Loucy (cell line): Measurements from ENCODE around the gene CHST11.

Source experiments
- CTCF ChIP-seq: fragments of 200-600 bp; sonication (generic); conservative IDR thresholded peaks from 2 replicates; pipeline ENCODE4 v1.5.1; 2014; ENCODE audit warnings: mild to moderate bottlenecking, antibody characterized with exemption, low read length
- EZH2phosphoT487 ChIP-seq: fragments of 200-600 bp; IDR thresholded peaks from 2 replicates; pipeline ENCODE4 v1.6.1; 2018; ENCODE audit warnings: antibody characterized with exemption, mild to moderate bottlenecking, moderate library complexity, borderline replicate concordance

- no peak for TF ChIP-seq CTCF
- no peak for TF ChIP-seq EZH2phosphoT487
Observed at GRCh38 chr12:104586351-104586919, 129.7 kb downstream of the CHST11 start.
